Subcutaneous adipose tissue (tissue), 4 donors: ENCODE measurements around the gene TMBIM1. TPM values are rescaled to one million over a fixed set of nuclear protein-coding genes. Genes with fewer than 3 reads are reported as not detected.

ENCODE experiments used
- total RNA-seq, 4 donors: library from RNA; depleted of rRNA; stranded (reverse); fragments of >200 nt; gene quantifications; one replicate each; pipeline ENCODE4 v1.1.0, GENCODE V29; 2016
- TF ChIP-seq, protein P1 (sequence below): fragments of 450-650 bp; IDR thresholded peaks from one replicate; pipeline ENCODE4 v1.5.1; 2016; ENCODE audit warnings: low read depth, mild to moderate bottlenecking, control low read depth, antibody characterized with exemption, moderate library complexity

Gene TMBIM1
- total RNA-seq, 4 donors from 2014 or later: 246 to 398 (median 281) TPM

DNA sequence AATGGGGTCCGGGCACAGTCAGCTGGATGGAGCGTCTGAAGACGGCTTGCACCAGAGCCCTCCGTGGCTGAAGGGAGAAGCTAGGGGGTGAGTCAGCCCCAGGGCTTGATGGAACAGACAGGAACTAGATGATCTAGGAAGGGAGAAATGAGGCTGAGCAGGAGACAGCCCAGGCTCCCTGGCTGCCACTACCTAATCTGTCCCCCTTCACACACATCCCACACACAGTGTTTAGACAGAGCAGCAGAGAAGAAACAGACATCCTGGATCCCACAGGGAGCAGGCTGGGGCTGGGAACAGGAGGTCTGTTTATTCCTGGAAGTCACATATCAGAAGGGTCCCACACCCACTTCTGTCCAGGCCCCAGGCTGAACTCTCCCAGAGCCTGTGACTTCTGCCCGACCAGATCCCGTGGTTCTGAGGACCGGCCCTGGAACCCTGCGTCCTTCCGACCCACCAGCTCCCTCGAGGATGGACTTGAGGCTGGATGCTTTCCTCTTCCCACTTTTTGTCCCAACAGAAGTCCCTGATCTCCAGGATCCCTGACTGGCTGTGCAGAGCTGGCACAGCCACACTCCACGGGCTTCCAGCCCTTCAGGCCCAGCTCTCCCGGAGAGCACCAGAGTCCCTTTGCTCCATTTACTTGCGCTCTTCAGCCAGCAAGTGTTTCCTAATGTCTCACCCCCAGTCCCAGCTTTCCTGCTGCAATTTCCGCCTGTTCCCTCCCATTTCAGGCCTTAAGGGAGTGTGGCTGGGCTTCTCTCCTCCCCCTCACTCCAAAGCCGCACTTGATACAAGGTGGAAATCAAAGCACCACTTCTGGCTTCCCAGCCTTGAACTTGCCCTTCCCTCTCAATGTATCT lies 33.0 kb downstream of the TMBIM1 start:
- TF ChIP-seq, protein P1, sequence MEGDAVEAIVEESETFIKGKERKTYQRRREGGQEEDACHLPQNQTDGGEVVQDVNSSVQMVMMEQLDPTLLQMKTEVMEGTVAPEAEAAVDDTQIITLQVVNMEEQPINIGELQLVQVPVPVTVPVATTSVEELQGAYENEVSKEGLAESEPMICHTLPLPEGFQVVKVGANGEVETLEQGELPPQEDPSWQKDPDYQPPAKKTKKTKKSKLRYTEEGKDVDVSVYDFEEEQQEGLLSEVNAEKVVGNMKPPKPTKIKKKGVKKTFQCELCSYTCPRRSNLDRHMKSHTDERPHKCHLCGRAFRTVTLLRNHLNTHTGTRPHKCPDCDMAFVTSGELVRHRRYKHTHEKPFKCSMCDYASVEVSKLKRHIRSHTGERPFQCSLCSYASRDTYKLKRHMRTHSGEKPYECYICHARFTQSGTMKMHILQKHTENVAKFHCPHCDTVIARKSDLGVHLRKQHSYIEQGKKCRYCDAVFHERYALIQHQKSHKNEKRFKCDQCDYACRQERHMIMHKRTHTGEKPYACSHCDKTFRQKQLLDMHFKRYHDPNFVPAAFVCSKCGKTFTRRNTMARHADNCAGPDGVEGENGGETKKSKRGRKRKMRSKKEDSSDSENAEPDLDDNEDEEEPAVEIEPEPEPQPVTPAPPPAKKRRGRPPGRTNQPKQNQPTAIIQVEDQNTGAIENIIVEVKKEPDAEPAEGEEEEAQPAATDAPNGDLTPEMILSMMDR: no peak

DNA sequence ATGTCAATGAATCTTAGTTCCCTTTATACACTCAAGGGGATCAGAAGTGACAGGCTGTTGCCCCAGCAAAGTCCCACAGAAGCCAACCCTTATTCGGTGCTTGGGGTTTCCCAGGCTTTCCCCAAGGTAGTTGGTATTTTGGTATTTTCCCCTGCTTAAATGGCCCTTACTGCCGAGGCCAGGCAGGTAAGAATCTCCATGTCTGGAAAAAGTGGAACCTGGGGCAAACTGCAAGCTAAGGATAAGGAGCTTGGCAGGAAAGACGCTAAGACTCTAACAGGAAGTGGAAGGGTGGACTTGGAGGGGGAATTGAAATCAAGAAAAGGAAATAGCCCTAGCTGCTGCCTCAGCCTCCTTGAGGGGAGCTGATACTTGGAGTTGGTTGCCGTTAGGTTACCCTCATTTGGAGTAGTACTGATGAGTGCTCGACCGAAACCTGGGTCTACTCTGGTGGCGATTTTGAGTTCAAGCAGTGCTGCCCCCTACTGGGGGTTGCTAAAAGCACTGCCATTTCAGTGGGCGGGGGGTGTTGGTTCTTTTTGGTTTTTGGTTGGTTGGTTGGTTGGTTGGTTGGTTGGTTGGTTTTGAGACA lies 34.8 kb downstream of the TMBIM1 start:
- TF ChIP-seq, protein P1: no peak

DNA sequence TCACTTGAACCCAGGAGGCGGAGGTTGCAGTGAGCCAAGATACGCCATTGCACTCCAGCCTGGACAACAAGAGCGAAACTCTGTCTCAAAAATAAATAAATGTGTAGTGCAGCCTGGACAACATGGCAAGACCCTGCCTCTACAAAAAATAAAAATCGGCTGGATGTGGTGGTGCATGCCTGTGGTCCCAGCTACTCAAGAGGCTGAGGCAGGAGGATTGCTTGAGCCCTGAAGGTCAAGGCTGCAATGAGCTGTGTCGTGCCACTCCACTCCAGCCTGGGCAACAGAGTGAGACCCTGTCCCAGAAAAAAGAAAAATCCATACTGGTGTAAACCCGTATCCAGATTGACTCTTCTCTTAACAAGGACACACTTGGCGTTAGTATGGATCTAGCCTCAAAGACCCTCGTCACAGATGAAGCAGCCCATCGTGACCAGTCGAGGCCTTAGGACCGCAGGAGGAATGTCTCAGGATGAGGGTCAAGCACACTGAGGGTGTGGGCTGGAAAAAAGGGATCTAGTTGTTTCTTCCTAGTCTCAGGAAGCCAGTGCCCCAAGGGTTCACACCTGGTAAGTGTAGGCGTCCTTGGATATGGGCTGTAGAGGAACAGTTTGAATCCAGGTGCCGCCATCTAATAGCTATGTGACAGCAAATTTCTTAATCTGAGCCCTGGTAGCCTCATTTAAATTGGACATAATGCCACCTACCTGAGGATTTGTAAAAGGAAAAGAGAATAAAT lies 35.5 kb downstream of the TMBIM1 start:
- TF ChIP-seq, protein P1: no peak

DNA sequence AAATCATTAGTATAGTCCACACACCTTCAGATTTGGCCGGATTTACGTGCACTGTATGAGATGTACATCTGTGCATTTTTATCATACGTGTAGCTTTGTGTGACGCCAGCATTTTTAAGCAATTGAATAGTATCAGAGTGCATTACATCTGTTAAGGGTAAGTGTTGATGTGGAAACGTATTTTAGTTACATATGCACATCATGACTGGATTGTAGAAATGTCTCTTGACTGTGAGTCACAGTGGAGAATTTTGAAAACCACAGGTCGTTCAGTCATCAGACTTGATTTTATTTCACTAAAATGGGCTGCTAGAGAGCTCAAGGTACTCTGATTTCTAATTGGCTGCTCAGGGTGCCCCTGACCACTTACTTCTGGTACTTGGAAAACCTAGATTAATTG lies 36.9 kb downstream of the TMBIM1 start:
- TF ChIP-seq, protein P1: no peak

DNA sequence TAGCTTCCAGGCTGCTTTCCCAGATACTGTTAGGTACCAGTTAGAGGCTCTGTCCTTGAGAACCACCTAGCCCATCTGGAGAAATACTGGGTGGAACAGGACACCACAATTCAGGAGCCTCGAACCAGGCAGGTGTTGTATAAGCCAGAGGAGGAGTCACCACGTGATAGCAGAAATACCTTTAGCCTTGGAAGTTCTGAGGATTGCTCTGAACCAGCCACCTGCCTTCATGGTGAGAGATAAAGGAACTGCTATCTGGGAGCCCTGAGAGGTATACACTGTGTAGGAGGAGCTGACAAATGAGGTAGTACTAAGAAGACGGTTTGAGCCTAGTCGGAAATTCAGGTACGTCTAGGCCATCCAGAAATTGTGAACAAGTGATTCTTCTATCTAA lies 39.1 kb downstream of the TMBIM1 start:
- TF ChIP-seq, protein P1: no peak

DNA sequence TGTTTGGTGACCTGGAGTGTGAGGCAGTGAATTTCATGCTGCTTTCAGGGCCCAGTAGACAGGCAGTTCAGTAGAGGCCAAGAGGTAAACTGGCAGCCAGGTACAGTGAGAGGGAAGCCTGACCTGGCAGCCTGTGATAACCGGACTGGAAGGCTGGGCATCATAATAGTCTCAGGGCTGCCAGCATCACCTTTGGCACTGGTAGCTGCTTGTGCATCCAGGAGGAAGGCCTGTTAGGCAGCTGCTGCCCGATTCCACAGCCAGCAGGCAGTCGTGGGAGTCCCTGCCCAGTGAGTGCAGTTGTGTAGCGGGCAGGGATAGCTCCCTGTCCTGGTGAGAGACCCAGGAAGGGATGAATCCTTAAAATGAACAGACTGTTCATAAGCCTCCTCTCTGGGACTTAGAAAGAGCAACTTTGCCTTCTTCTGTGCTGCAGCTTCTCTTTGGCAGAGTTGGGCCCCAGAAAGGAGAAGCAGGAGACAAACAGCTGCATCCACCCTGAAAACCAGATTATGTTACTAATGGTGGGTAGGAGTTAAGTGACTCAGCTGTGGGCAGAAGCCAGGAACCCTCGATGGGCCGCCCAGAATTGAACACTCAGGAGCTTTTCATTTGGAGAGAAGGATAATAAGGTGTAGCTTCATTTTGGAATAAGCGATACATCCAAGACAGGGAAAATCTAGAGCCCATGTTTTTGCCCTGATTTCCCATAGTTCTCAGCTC lies 39.6 kb downstream of the TMBIM1 start:
- TF ChIP-seq, protein P1: no peak
